Glutamatergic neuron (in vitro differentiated cells): Measurements from ENCODE around the gene ERICH3. TPM values are rescaled to one million over a fixed set of nuclear protein-coding genes. Genes with fewer than 3 reads are reported as not detected.
A peak's percentile ranks its signal among the peaks of the same experiment; 100 is the strongest.
"Not testable (repeated sequence)": the region's sequence is repeated elsewhere in the genome, so short reads cannot be mapped to it uniquely, and the experiment has no call there.

ENCODE experiments used
- DNase-seq: peaks from one replicate; pipeline ENCODE4 v3.0.0; 2022
- H3K27ac Mint-ChIP-seq: one replicate; pipeline ENCODE4 v1.8.0; 2020; ENCODE audit warnings: mild to moderate bottlenecking, mixed read lengths, inconsistent platforms; ENCODE audit not compliant: unreplicated experiment
- H3K27me3 Mint-ChIP-seq: one replicate; pipeline ENCODE4 v1.8.0; 2020; ENCODE audit warnings: mild to moderate bottlenecking, moderate library complexity, mixed read lengths, inconsistent platforms; ENCODE audit not compliant: unreplicated experiment
- H3K36me3 Mint-ChIP-seq: one replicate; pipeline ENCODE4 v1.8.0; 2020; ENCODE audit warnings: mild to moderate bottlenecking, mixed read lengths, inconsistent platforms; ENCODE audit not compliant: unreplicated experiment
- H3K4me1 Mint-ChIP-seq: one replicate; pipeline ENCODE4 v1.8.0; 2020; ENCODE audit warnings: mild to moderate bottlenecking, low read depth, mixed read lengths, inconsistent platforms; ENCODE audit not compliant: unreplicated experiment
- H3K4me3 Mint-ChIP-seq: one replicate; pipeline ENCODE4 v1.8.0; 2020; ENCODE audit warnings: mild to moderate bottlenecking, mixed read lengths, inconsistent platforms; ENCODE audit not compliant: unreplicated experiment
- H3K9me3 Mint-ChIP-seq: one replicate; pipeline ENCODE4 v1.8.0; 2020; ENCODE audit warnings: mild to moderate bottlenecking, moderate library complexity, mixed read lengths, inconsistent platforms; ENCODE audit not compliant: unreplicated experiment
- total RNA-seq: library from RNA; stranded (reverse); fragmentation: NEBNext Ultra II Directional; extraction: Animal tissue kit (Norgen Biotek cat#: 25700); gene quantifications from one replicate; pipeline ENCODE4 v1.2.1, GENCODE V29; 2021; ENCODE audit not compliant: unreplicated experiment
- TF ChIP-seq, protein P1 (sequence below): fragments of 200-600 bp; sonication (generic); IDR thresholded peaks from one replicate; pipeline ENCODE4 v1.5.0; 2021; ENCODE audit not compliant: partially characterized antibody, unreplicated experiment

ERICH3 gene
- total RNA-seq, 1 donor from 2014 or later: 1.9 TPM

DNA sequence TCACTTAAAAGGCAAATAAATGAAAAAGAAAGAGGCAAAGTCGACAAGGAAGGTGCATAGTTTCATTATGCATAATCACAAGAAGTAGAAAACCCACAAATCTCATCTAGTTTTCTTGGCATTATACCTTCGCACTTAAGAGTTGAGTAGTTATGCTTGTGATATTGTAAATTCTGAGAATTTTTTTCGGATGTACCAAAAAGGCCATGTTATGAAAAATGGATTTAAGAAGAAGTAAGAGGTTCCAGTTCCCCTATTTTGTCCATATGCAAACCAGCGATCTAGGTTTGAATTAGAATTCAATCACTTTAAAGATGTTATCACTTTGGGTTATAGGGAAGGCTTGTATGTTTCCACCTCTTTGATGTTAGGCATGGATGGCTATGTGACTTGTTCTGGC, 7.9 kb upstream of the ERICH3 start:
- Mint-ChIP-seq H3K9me3 (peaks cover 2% of the 10 kb centered on the region), H3K27me3 (no peaks in the 10 kb centered on the region), H3K36me3 (no peaks in the 10 kb centered on the region)

DNA sequence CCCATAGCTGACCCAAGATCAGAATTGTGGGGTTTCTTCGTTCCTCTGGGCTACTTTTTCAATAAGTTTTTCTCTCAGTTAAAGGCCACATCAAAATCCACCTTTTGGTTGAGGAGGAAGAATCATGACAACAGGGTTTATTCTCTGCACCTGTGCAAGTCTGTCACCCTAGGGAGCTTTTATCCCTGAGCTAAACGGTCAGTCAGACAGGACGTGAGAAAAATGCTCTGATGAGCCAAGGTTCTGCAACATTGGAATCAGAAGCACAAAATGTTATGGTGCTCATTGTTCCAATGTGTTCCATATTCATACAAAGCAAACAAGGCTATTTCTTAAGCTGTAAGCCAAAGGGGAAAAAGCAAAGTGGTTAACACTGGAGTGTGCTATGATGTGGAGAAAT, 7.4 kb upstream of the ERICH3 start:
- no peak for DNase-seq
- Mint-ChIP-seq H3K36me3 (no peaks in the 10 kb centered on the region), H3K4me3 (no peak overlapping the region), H3K27me3 (no peaks in the 10 kb centered on the region), H3K4me1 (peaks cover 5% of the 10 kb centered on the region), H3K27ac (no peak overlapping the region), H3K9me3 (peaks cover 1% of the 10 kb centered on the region)
- TF ChIP-seq, protein P1, sequence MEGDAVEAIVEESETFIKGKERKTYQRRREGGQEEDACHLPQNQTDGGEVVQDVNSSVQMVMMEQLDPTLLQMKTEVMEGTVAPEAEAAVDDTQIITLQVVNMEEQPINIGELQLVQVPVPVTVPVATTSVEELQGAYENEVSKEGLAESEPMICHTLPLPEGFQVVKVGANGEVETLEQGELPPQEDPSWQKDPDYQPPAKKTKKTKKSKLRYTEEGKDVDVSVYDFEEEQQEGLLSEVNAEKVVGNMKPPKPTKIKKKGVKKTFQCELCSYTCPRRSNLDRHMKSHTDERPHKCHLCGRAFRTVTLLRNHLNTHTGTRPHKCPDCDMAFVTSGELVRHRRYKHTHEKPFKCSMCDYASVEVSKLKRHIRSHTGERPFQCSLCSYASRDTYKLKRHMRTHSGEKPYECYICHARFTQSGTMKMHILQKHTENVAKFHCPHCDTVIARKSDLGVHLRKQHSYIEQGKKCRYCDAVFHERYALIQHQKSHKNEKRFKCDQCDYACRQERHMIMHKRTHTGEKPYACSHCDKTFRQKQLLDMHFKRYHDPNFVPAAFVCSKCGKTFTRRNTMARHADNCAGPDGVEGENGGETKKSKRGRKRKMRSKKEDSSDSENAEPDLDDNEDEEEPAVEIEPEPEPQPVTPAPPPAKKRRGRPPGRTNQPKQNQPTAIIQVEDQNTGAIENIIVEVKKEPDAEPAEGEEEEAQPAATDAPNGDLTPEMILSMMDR: no peak

More for the DNA sequence above, 7.9 kb upstream of the ERICH3 start:
- H3K4me3 Mint-ChIP-seq: no peak overlapping the region
- DNase-seq: no peak
- no peak overlapping the region for H3K27ac Mint-ChIP-seq
- TF ChIP-seq, protein P1: no peak
- peaks cover 10% of the 10 kb centered on the region for H3K4me1 Mint-ChIP-seq

DNA sequence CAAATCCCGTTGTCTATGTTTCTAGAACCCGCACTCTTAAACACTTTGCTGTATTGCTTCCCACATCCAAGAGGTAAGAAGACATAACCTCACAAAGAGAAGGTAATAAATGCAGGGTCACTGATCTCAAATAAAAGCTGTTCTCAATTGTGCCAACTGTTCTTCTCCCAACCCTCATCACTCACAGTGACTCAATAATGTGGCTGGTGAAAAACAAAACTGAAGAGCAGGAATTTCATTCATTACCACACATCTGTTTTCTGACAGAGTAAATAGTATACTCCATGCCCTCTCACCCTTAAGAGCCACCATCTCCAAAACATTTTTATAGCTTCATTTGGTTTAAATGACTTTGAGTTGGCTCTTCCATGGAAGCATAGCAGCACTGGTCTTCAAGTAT, 6.2 kb upstream of the ERICH3 start:
- no peaks in the 10 kb centered on the region for H3K36me3 Mint-ChIP-seq
- no peak overlapping the region for H3K4me3 Mint-ChIP-seq
- no peak overlapping the region for H3K27ac Mint-ChIP-seq
- no peaks in the 10 kb centered on the region for H3K27me3 Mint-ChIP-seq
- TF ChIP-seq, protein P1: no peak
- peaks cover 4% of the 10 kb centered on the region for H3K4me1 Mint-ChIP-seq
- DNase-seq: no peak
- no peaks in the 10 kb centered on the region for H3K9me3 Mint-ChIP-seq

DNA sequence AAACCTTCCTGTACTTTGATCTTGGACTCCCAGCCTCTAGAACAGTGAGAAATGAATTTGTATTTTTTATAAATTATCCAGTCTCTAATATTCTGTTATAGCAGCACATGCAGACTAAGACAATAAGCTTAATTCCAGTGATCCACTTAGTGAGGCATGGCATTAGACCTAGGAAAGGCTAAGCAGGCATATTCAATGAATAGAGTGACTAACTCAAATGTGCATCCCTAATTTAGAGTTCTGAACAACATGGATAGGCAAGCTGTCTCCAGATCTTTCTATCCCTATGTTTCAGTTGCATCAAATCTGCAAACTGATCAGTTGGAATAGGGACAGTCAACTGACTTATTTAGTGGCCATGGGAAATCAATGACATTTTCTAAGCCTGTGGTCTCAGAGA, 4.3 kb upstream of the ERICH3 start:
- no peak overlapping the region for H3K27ac Mint-ChIP-seq
- peaks cover 13% of the 10 kb centered on the region for H3K4me1 Mint-ChIP-seq
- no peaks in the 10 kb centered on the region for H3K36me3 Mint-ChIP-seq
- no peak overlapping the region for H3K4me3 Mint-ChIP-seq
- no peaks in the 10 kb centered on the region for H3K27me3 Mint-ChIP-seq
- TF ChIP-seq, protein P1: no peak
- H3K9me3 Mint-ChIP-seq: peaks cover 5% of the 10 kb centered on the region
- DNase-seq: no peak

DNA sequence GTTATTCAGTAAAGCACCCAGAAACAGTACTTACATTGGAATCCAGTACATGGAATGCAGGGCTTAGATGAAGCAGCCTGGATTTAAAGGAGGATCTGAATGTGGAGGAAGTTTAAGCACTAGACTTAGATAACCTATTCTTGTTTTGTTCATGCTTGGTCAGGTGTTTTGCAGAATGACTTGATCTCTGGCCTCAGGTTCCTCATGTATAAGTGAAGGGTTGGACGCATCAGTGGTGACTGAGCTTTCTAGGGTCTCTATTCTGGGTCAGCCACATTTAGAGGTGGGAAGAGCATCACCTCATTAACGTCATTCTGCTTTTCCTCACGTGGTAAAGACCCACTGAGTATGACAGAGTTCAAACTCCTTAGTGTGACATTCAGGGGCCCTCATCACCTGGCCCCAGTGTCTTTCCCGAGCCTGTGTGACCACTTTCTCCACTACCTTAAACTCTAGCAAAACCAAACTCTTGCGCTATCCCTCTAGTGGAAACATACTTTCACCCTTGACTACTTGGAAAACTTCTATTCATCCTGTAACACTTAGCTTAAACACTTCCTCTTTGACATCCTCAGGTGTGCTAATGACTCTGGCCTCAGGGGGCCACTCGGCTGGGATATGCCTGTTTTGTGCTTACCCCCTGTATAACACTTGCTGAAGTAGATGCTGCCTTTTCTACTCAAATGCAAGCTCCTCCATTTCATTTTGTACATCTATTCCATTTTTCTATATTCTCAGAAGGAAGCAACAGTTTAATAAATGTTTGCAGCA, 871 bp upstream of the ERICH3 start:
- Mint-ChIP-seq H3K27me3 (peaks cover 5% of the 10 kb centered on the region), H3K4me1 (peaks cover 13% of the 10 kb centered on the region), H3K4me3 (peak overlapping the region; percentile 72), H3K9me3 (peaks cover 7% of the 10 kb centered on the region), H3K36me3 (peaks cover 7% of the 10 kb centered on the region), H3K27ac (peak overlapping the region; percentile 88)
- no peak for DNase-seq
- TF ChIP-seq, protein P1: no peak

DNA sequence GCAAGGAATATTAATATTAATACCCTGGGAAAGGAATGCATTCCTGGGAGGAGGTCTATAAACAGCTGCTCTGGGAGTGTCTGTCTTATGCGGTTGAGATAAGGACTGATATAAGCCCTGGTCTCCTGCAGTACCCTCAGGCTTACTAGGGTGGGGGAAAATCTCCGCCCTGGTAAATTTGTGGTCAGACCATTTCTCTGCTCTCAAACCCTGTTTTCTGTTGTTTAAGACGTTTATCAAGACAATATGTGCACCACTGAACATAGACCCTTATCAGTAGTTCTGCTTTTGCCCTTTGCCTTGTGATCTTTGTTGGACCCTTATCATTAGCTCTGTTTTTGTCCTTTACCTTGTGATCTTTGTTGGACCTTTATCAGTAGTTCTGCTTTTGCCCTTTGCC, 2.7 kb downstream of the ERICH3 start:
- Mint-ChIP-seq H3K36me3 (peaks cover 15% of the 10 kb centered on the region), H3K4me1 (peaks cover 15% of the 10 kb centered on the region)
- not testable (repeated sequence) for H3K9me3 Mint-ChIP-seq, H3K27me3 Mint-ChIP-seq, DNase-seq, H3K4me3 Mint-ChIP-seq, H3K27ac Mint-ChIP-seq
